ENCODE results near the gene IDH2. TPM values are rescaled to one million over a fixed set of nuclear protein-coding genes. Genes with fewer than 3 reads are reported as not detected.

Gene IDH2
- total and polyA plus RNA-seq, 10 of the 15 experiments (the other 5 are each of a cell fraction or from before 2014, with no cell fraction given) = 2.3 to 358 (median 242) TPM

GRCh38 chr15:90053685-90054466, 48.4 kb downstream of the IDH2 start:
- ChIA-PET CTCF (no interaction called here), SMC1A (ENCODE audit: uncharacterized antibody, unreplicated experiment) (no interaction called here), POLR2A (interaction anchor here (1.2 kb wide), 1 partner anchor 32 kb away, joined by 3 read pairs; no protein-coding TSS in a partner anchor), RAD21 (ENCODE audit: unreplicated experiment) (interaction anchor here (1.3 kb wide), 1 partner anchor 17 kb away, joined by 3 read pairs; no protein-coding TSS in a partner anchor)
- Histone ChIP-seq H2AFZ (ENCODE audit: control insufficient read depth, low read depth, low read length) (no peak overlapping the region), H3K4me2 (ENCODE audit: control insufficient read depth, insufficient read depth) (no peak overlapping the region), H3K4me3 (no peak overlapping the region), H3K9me3 (replicated peaks; ENCODE audit: control insufficient read depth, insufficient read depth, low read length) (no peaks in the 10 kb centered on the region), H4K20me1 (ENCODE audit: control insufficient read depth, insufficient read depth) (no peaks in the 10 kb centered on the region), H3K79me2 (ENCODE audit: control insufficient read depth, insufficient read depth, low read length) (peaks cover 8% of the 10 kb centered on the region), H3K4me1 (ENCODE audit: control insufficient read depth, insufficient read depth, low read length) (peaks cover 13% of the 10 kb centered on the region), H3K36me3 (ENCODE audit: control insufficient read depth in 2 of 2, insufficient read depth in 2 of 2, low read length in 1 of 2) (peaks cover 0 to 2% of the 10 kb centered on the region in 2 experiments; a peak in 3 of 4 replicates), H3K9ac (ENCODE audit: control insufficient read depth, insufficient read depth, low read length) (no peak overlapping the region), H3K27me3 (replicated peaks in 1 of 2; ENCODE audit: control insufficient read depth in 2 of 2, insufficient read depth in 2 of 2, low read length in 1 of 2) (no peaks in the 10 kb centered on the region), H3K27ac (ENCODE audit: control insufficient read depth, insufficient read depth) (no peak overlapping the region)
- DNase-seq (ENCODE audit: low read depth, low spot score) (no peak), ATAC-seq (no peak), FAIRE-seq (no peak)
- WGBS (ENCODE audit: insufficient coverage, insufficient replicate concordance, low lambda C conversion rate, missing lambda C conversion rate) = 93% methylated on average over 14 of the region's 14 CpGs
- intact Hi-C loops (cut with micrococcal nuclease; ENCODE audit: unreplicated experiment) = no loop called here
- TF ChIP-seq KLF5 (IDR thresholded peaks at IDR 0.05; ENCODE audit: partially characterized antibody) = no peak
- TF ChIP-seq E2F4 (IDR thresholded peaks at IDR 0.05; ENCODE audit: low read depth, low read length) = no peak
- TF ChIP-seq RBBP5 (conservative IDR thresholded peaks at IDR 0.05) = no peak
- TF ChIP-seq CEBPB (IDR thresholded peaks at IDR 0.05; ENCODE audit: borderline replicate concordance in 1 of 2, low read depth in 2 of 2, low read length in 2 of 2) = no peak
- TF ChIP-seq YBX1 (IDR thresholded peaks at IDR 0.05) = no peak
- no peak for TF ChIP-seq YY1 (IDR thresholded peaks at IDR 0.05; ENCODE audit: low read depth, low read length)
- TF ChIP-seq MYB (IDR thresholded peaks at IDR 0.05; ENCODE audit: borderline replicate concordance, low read depth, low read length) = no peak
- TF ChIP-seq SPI1 (IDR thresholded peaks at IDR 0.05; ENCODE audit: borderline replicate concordance, insufficient read depth, low read depth, low read length) = no peak
- TF ChIP-seq JUND (IDR thresholded peaks at IDR 0.05; ENCODE audit: low read depth, low read length) = no peak
- TF ChIP-seq E2F8 (IDR thresholded peaks at IDR 0.05; ENCODE audit: low read depth, partially characterized antibody) = no peak
- no peak for TF ChIP-seq POLR2AphosphoS5 (IDR thresholded peaks at IDR 0.05; ENCODE audit: low read length)
- TF ChIP-seq RFX5 (IDR thresholded peaks at IDR 0.05; ENCODE audit: low read depth, low read length) = no peak
- TF ChIP-seq NR2C2 (IDR thresholded peaks at IDR 0.05; ENCODE audit: borderline replicate concordance, control insufficient read depth, insufficient read length, low read depth) = no peak
- no peak for TF ChIP-seq ESRRA (IDR thresholded peaks at IDR 0.05; ENCODE audit: low read length)
- no TSS peak for BruUV-seq (replicated peaks)
- in situ Hi-C loops (cut with MboI) = no loop called here

All from GM12878 (cell line).